NB4 (cell line): ENCODE data around the gene HIGD2A.

Experiments used
- MAX ChIP-seq: IDR thresholded peaks from 2 replicates; pipeline ENCODE4 v1.6.1; 2011; ENCODE audit warnings: low read depth, low read length
- POLR2A ChIP-seq: IDR thresholded peaks from 2 replicates; pipeline ENCODE4 v1.6.1; 2011; ENCODE audit warnings: mild to moderate bottlenecking; ENCODE audit not compliant: insufficient read length; ENCODE audit errors: extremely low read depth
- TF ChIP-seq, protein P1 (sequence below): IDR thresholded peaks from one replicate; pipeline ENCODE4 v1.5.1; 2012; ENCODE audit warnings: low read depth, low read length

- TF ChIP-seq, protein P1, sequence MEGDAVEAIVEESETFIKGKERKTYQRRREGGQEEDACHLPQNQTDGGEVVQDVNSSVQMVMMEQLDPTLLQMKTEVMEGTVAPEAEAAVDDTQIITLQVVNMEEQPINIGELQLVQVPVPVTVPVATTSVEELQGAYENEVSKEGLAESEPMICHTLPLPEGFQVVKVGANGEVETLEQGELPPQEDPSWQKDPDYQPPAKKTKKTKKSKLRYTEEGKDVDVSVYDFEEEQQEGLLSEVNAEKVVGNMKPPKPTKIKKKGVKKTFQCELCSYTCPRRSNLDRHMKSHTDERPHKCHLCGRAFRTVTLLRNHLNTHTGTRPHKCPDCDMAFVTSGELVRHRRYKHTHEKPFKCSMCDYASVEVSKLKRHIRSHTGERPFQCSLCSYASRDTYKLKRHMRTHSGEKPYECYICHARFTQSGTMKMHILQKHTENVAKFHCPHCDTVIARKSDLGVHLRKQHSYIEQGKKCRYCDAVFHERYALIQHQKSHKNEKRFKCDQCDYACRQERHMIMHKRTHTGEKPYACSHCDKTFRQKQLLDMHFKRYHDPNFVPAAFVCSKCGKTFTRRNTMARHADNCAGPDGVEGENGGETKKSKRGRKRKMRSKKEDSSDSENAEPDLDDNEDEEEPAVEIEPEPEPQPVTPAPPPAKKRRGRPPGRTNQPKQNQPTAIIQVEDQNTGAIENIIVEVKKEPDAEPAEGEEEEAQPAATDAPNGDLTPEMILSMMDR = no peak
- TF ChIP-seq MAX = no peak
- TF ChIP-seq POLR2A = no peak
Observed at GRCh38 chr5:176432707-176433106, 44.2 kb downstream of the HIGD2A start.
